Sigmoid colon (tissue), 7 donors: Measurements from ENCODE around the gene CYP26B1. TPM values are rescaled to one million over a fixed set of nuclear protein-coding genes. Genes with fewer than 3 reads are reported as not detected.

Source experiments
- DNase-seq: peaks from one replicate; pipeline ENCODE4 v3.0.0-alpha.2; 2019
- H3K27ac ChIP-seq, 4 donors: fragments of 200-600 bp; sonication (generic); one replicate each; pipeline ENCODE4 v1.5.1; 2016 to 2019; ENCODE audit warnings: mild to moderate bottlenecking in 1 of 4
- H3K27me3 ChIP-seq, 3 donors: fragments of 200-600 bp; sonication (generic); one replicate each; pipeline ENCODE4 v1.5.1; 2019; ENCODE audit warnings: mild to moderate bottlenecking in 1 of 3
- H3K36me3 ChIP-seq, 4 donors: fragments of 200-600 bp; sonication (generic); one replicate each; pipeline ENCODE4 v1.5.1; 2016 to 2019
- H3K4me1 ChIP-seq, 4 donors: fragments of 200-600 bp; sonication (generic); one replicate each; pipeline ENCODE4 v1.5.1; 2017 to 2019
- H3K4me3 ChIP-seq, 4 donors: fragments of 200-600 bp; sonication (generic); one replicate each; pipeline ENCODE4 v1.5.1; 2017 to 2019; ENCODE audit warnings: mild to moderate bottlenecking in 2 of 4, moderate library complexity in 1 of 4
- H3K9me3 ChIP-seq, 4 donors: fragments of 200-600 bp in 3 of 4; sonication (generic) in 3 of 4; one replicate each; pipeline versions ENCODE4 v1.5.1 to v1.6.1; 2013 to 2019
- CTCF ChIP-seq, 4 experiments: fragments of 450-650 bp in 3 of 4; fragments of 200-600 bp in 1 of 4; IDR thresholded peaks; one replicate each; pipeline ENCODE4 v1.5.1; 2016 to 2019; ENCODE audit warnings: antibody characterized with exemption in 4 of 4, mild to moderate bottlenecking in 3 of 4, moderate library complexity in 2 of 4
- EP300 ChIP-seq, 4 donors: sonication (generic); formaldehyde crosslinking; IDR thresholded peaks; one replicate each; pipeline ENCODE4 v1.6.1; 2017; ENCODE audit warnings: antibody characterized with exemption in 4 of 4
- POLR2A ChIP-seq, 2 donors: fragments of 450-650 bp; IDR thresholded peaks; one replicate each; pipeline ENCODE4 v1.6.1; 2016; ENCODE audit warnings: antibody characterized with exemption in 2 of 2, mild to moderate bottlenecking in 2 of 2, moderate library complexity in 2 of 2
- POLR2AphosphoS5 ChIP-seq, 4 donors: sonication (generic); formaldehyde crosslinking; IDR thresholded peaks; one replicate each; pipeline ENCODE4 v1.6.1; 2017; ENCODE audit warnings: antibody characterized with exemption in 4 of 4
- WGBS, 2 donors: extraction: QIAGEN DNeasy Blood & Tissue Kit; methylation state at CpG; one replicate each; pipeline ENCODE4 v1.1.7; 2013; 5-methylcytosine and 5-hydroxymethylcytosine counted together
- intact Hi-C: fragments of 100-400 bp; cut with DNase I; formaldehyde crosslinking; loops from one replicate; pipeline ENCODE4 v1.15.1; 2023
- polyA plus RNA-seq, 3 donors: library from polyadenylated mRNA; stranded (reverse); fragments of 200-250 nt; gene quantifications; one replicate each; pipeline ENCODE4 v1.2.3, GENCODE V29; 2013
- total RNA-seq, 4 donors: library from RNA; depleted of rRNA; stranded (reverse); fragments of >200 nt; gene quantifications; one replicate each; pipeline ENCODE4 v1.1.0, GENCODE V29; 2016
- donor health status: healthy with polysubstance abuse.
- donor health status: Bipolar disorder and iron deficiency.
- donor health status: healthy.

The CYP26B1 gene
- total and polyA plus RNA-seq, 7 donors, result 0.46 to 5.0 (median 2.5) TPM

- 58 to 68% methylated on average over 26 of the region's 26 CpGs for WGBS, 2 donors
- TF ChIP-seq POLR2A (IDR thresholded peaks at IDR 0.05) (no peak), POLR2AphosphoS5 (IDR thresholded peaks at IDR 0.05) (no peak), CTCF (IDR thresholded peaks at IDR 0.05) (no peak), EP300 (IDR thresholded peaks at IDR 0.05) (no peak)
- Histone ChIP-seq H3K36me3 (no peaks in the 10 kb centered on the region), H3K9me3 (no peaks in the 10 kb centered on the region), H3K27me3 (no peaks in the 10 kb centered on the region), H3K4me3 (no peak overlapping the region), H3K4me1 (no peaks in the 10 kb centered on the region), H3K27ac (no peak overlapping the region)
- no peak for DNase-seq
- intact Hi-C loops, result no loop called here
Measured at GRCh38 chr2:72130659-72131360, 16.9 kb downstream of the CYP26B1 start.

GRCh38 chr2:72129681-72130340, 17.9 kb downstream of the CYP26B1 start:
- Histone ChIP-seq H3K9me3 (no peaks in the 10 kb centered on the region), H3K27me3 (no peaks in the 10 kb centered on the region), H3K4me1 (no peaks in the 10 kb centered on the region), H3K36me3 (no peaks in the 10 kb centered on the region), H3K4me3 (no peak overlapping the region), H3K27ac (no peak overlapping the region)
- no peak for TF ChIP-seq POLR2AphosphoS5 (IDR thresholded peaks at IDR 0.05)
- TF ChIP-seq CTCF (IDR thresholded peaks at IDR 0.05), result no peak
- TF ChIP-seq EP300 (IDR thresholded peaks at IDR 0.05), result no peak
- no peak for TF ChIP-seq POLR2A (IDR thresholded peaks at IDR 0.05)
- no peak for DNase-seq
- 78 to 86% methylated on average over 9 of the region's 9 CpGs for WGBS, 2 donors
- intact Hi-C loops, result no loop called here

DNA sequence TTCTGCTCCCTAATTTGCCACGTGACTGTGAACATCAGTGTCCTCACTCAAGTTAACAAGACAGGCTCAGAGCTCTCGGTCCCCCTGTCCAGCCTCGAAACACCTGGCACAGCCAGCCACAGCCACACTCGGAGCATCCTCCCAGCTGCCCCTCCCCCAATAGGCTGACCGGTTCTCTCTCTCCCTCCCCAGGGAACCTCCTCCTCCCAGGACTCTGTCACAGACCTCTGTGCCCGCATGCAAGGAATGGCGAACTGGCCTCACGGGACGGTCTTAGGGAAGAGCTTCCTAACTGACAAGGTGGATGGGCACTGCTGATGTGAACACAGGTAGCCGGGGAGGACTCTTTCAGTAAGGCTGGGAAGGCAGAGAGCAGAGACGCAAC, 18.8 kb downstream of the CYP26B1 start:
- intact Hi-C loops, result no loop called here
- no peak for TF ChIP-seq POLR2A (IDR thresholded peaks at IDR 0.05)
- no peak for TF ChIP-seq EP300 (IDR thresholded peaks at IDR 0.05)
- no peak for TF ChIP-seq CTCF (IDR thresholded peaks at IDR 0.05)
- TF ChIP-seq POLR2AphosphoS5 (IDR thresholded peaks at IDR 0.05), result no peak
- 80 to 82% methylated on average over 11 of the region's 11 CpGs for WGBS, 2 donors
- no peak overlapping the region for H3K27ac ChIP-seq
- H3K4me1 ChIP-seq, result no peaks in the 10 kb centered on the region
- H3K9me3 ChIP-seq, result no peaks in the 10 kb centered on the region
- H3K4me3 ChIP-seq, result no peak overlapping the region
- no peak for DNase-seq
- no peaks in the 10 kb centered on the region for H3K36me3 ChIP-seq
- H3K27me3 ChIP-seq, result no peaks in the 10 kb centered on the region

DNA sequence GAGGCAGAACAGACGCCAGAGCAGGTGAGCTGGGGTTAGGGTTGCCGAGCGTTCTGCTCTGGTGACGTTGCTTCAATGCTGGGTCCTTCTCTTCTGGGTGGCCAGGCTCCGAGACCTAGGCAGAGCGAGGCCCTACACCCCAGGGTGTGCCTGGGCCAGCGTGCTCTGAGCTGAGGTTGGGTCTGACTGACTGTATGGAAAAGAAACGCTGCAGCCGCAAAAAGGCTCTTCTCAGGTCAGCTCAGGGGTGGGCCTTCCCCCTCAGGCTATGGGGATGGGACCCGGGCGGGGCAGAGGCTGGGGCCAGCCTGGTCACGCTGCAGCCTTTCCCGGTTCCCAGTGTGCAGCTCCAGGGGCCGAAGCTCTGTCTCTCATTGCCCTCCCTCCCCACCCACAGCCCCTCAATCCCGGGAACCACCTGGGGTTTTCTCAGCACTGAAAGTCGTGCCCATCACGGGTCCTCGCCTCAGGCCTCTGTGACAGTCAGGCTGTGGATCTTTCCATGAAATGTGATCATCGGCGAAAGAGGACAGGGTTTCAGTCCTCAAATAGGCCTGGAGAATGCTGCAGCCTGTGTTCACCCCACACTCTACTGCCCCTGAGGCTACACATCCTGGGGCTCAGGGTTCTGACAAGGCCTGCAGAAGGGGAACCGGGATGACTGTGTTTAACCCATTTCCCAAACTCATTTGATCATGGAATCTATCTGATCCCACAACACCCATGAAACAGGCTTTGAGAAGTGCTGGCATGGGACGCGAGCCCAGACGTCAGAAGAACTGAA, 19.4 kb downstream of the CYP26B1 start:
- no peaks in the 10 kb centered on the region for H3K9me3 ChIP-seq
- peak; percentile 18 for DNase-seq
- H3K27me3 ChIP-seq, result no peaks in the 10 kb centered on the region
- H3K27ac ChIP-seq, result no peak overlapping the region
- TF ChIP-seq POLR2A (IDR thresholded peaks at IDR 0.05) (no peak), CTCF (IDR thresholded peaks at IDR 0.05) (no peak), EP300 (IDR thresholded peaks at IDR 0.05) (no peak), POLR2AphosphoS5 (IDR thresholded peaks at IDR 0.05) (no peak)
- H3K4me1 ChIP-seq, result no peaks in the 10 kb centered on the region
- WGBS, 2 donors, result 85 to 90% methylated on average over 24 of the region's 24 CpGs
- no peaks in the 10 kb centered on the region for H3K36me3 ChIP-seq
- H3K4me3 ChIP-seq, result no peak overlapping the region
- intact Hi-C loops, result no loop called here
